ENCODE data around the gene TNRC6C.
"Not testable (repeated sequence)": the region's sequence is repeated elsewhere in the genome, so short reads cannot be mapped to it uniquely, and the experiment has no call there.

Gene TNRC6C

DNA sequence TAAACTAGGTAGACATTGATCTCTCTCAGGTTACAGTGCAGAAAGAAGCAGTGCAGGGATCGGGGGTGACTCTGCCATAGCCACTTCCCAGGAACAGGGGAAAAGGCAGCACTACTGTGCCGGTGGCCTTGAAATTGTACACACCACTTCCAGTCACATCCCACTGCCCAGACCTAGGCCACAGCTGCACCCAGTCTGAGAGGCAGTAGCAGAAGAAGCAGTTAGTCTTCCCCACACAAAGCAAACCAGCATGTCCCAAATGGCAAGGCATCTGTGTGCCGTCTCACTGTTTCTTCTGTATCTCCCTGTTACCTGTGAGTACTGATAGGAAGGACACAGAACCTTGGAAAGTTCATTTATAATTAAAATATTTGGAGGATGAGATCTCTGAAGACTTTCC lies 123.0 kb downstream of the TNRC6C start:
- no peak for TF ChIP-seq CTCF (IDR thresholded peaks at IDR 0.05; ENCODE audit: control insufficient read depth, insufficient read depth, low read depth, low read length, missing control alignments)

GRCh38 chr17:78082355-78082872 lies 123.9 kb downstream of the TNRC6C start:
- H3K4me3 ChIP-seq (ENCODE audit: control insufficient read depth, low read depth, low read length); DNase-seq (ENCODE audit: low read depth): not testable (repeated sequence)

More for the DNA sequence above, 123.0 kb downstream of the TNRC6C start:
- DNase-seq (ENCODE audit: low read depth): no peak
- H3K4me3 ChIP-seq (ENCODE audit: control insufficient read depth, low read depth, low read length): no peak overlapping the region

GRCh38 chr17:78082988-78083387 lies 124.5 kb downstream of the TNRC6C start:
- no peak for DNase-seq (ENCODE audit: low read depth)
- no peak overlapping the region for H3K4me3 ChIP-seq (ENCODE audit: control insufficient read depth, low read depth, low read length)
- TF ChIP-seq CTCF (IDR thresholded peaks at IDR 0.05; ENCODE audit: control insufficient read depth, insufficient read depth, low read depth, low read length, missing control alignments): no peak

GRCh38 chr17:78086740-78087139 lies 128.2 kb downstream of the TNRC6C start:
- H3K4me3 ChIP-seq (ENCODE audit: control insufficient read depth, low read depth, low read length): no peak overlapping the region
- DNase-seq (ENCODE audit: low read depth): no peak
- TF ChIP-seq CTCF (IDR thresholded peaks at IDR 0.05; ENCODE audit: control insufficient read depth, insufficient read depth, low read depth, low read length, missing control alignments): no peak

DNA sequence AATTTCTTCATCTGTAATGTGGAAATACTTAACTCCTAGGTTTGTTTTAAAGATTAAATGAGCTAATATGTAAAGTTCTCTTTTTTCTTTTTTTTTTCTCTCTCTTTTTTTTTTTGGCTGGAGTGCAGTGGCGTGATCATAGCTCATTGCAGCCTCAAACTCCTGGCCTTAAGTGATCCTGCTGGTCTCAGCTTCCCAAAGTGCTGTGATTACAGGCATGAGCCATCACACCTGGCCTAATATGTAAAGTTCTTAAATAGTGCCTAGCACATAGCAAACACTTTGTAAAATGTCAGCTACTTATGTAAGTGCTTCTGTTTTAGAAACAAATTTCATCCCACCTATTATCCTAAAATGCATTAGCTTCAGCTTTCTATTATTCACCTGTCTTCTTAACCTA lies 130.0 kb downstream of the TNRC6C start:
- TF ChIP-seq CTCF (IDR thresholded peaks at IDR 0.05; ENCODE audit: control insufficient read depth, insufficient read depth, low read depth, low read length, missing control alignments): no peak
- H3K4me3 ChIP-seq (ENCODE audit: control insufficient read depth, low read depth, low read length): no peak overlapping the region
- no peak for DNase-seq (ENCODE audit: low read depth)

GRCh38 chr17:78089576-78090281 lies 131.2 kb downstream of the TNRC6C start:
- no peak for DNase-seq (ENCODE audit: low read depth)

More at GRCh38 chr17:78089576-78090281, 131.2 kb downstream of the TNRC6C start:
- H3K4me3 ChIP-seq (ENCODE audit: control insufficient read depth, low read depth, low read length): no peak overlapping the region
- TF ChIP-seq CTCF (IDR thresholded peaks at IDR 0.05; ENCODE audit: control insufficient read depth, insufficient read depth, low read depth, low read length, missing control alignments): no peak
